ENCODE results near the gene PSD2. TPM values are rescaled to one million over a fixed set of nuclear protein-coding genes. Genes with fewer than 3 reads are reported as not detected.

The PSD2 gene
- polyA plus RNA-seq, 2 donors, result 0.02 to 0.04 TPM

- H3K9me3 ChIP-seq (ENCODE audit: control insufficient read depth in 2 of 2, insufficient read depth in 1 of 2, low read depth in 1 of 2, low read length in 1 of 2), result no peaks in the 10 kb centered on the region
- no peak overlapping the region for H3K4me3 ChIP-seq (ENCODE audit: low read depth in 1 of 2, low read length in 2 of 2)
- H3K36me3 ChIP-seq (ENCODE audit: control insufficient read depth in 2 of 2, insufficient read depth in 2 of 2, low read length in 1 of 2), result no peaks in the 10 kb centered on the region
- peaks cover 0 to 6% of the 10 kb centered on the region in 2 donors for H3K4me1 ChIP-seq (ENCODE audit: control insufficient read depth in 2 of 2, insufficient read depth in 2 of 2, low read length in 1 of 2)
- no peak overlapping the region for H3K27ac ChIP-seq (ENCODE audit: low read depth in 2 of 2, low read length in 1 of 2)
- 73 to 77% methylated on average over 4 of the region's 4 CpGs for WGBS, 2 donors
- H3K27me3 ChIP-seq (ENCODE audit: control insufficient read depth in 1 of 2, insufficient read depth in 2 of 2, low read length in 2 of 2), result no peaks in the 10 kb centered on the region
These were observed 92.8 kb downstream of the PSD2 start for GRCh38 chr5:139888370-139888769.

GRCh38 chr5:139889410-139889809, 93.8 kb downstream of the PSD2 start:
- no peaks in the 10 kb centered on the region for H3K36me3 ChIP-seq (ENCODE audit: control insufficient read depth in 2 of 2, insufficient read depth in 2 of 2, low read length in 1 of 2)
- WGBS, 2 donors, result 93 to 96% methylated on average over 2 of the region's 2 CpGs
- no peaks in the 10 kb centered on the region for H3K27me3 ChIP-seq (ENCODE audit: control insufficient read depth in 1 of 2, insufficient read depth in 2 of 2, low read length in 2 of 2)
- H3K27ac ChIP-seq (ENCODE audit: low read depth in 2 of 2, low read length in 1 of 2), result no peak overlapping the region
- H3K9me3 ChIP-seq (ENCODE audit: control insufficient read depth in 2 of 2, insufficient read depth in 1 of 2, low read depth in 1 of 2, low read length in 1 of 2), result no peaks in the 10 kb centered on the region
- no peak overlapping the region for H3K4me3 ChIP-seq (ENCODE audit: low read depth in 1 of 2, low read length in 2 of 2)
- no peaks in the 10 kb centered on the region for H3K4me1 ChIP-seq (ENCODE audit: control insufficient read depth in 2 of 2, insufficient read depth in 2 of 2, low read length in 1 of 2)

- Histone ChIP-seq H3K9me3 (ENCODE audit: control insufficient read depth in 2 of 2, insufficient read depth in 1 of 2, low read depth in 1 of 2, low read length in 1 of 2) (no peaks in the 10 kb centered on the region), H3K36me3 (ENCODE audit: control insufficient read depth in 2 of 2, insufficient read depth in 2 of 2, low read length in 1 of 2) (peaks cover 0 to 3% of the 10 kb centered on the region in 2 donors), H3K4me3 (ENCODE audit: low read depth in 1 of 2, low read length in 2 of 2) (no peak overlapping the region), H3K27me3 (ENCODE audit: control insufficient read depth in 1 of 2, insufficient read depth in 2 of 2, low read length in 2 of 2) (no peaks in the 10 kb centered on the region), H3K27ac (ENCODE audit: low read depth in 2 of 2, low read length in 1 of 2) (no peak overlapping the region), H3K4me1 (ENCODE audit: control insufficient read depth in 2 of 2, insufficient read depth in 2 of 2, low read length in 1 of 2) (peaks cover 2 to 5% of the 10 kb centered on the region in 2 donors)
- WGBS, 2 donors, result 81 to 90% methylated on average over 9 of the region's 9 CpGs
These were observed 98.3 kb downstream of the PSD2 start for GRCh38 chr5:139893873-139894272.

Other genes starting within 250 kb of the PSD2 start
- 10 to 100 TPM; 43.4 to 76.9 TPM for gene UBE2D2, start 234.5 kb upstream of the PSD2 start, polyA plus RNA-seq
- 10 to 100 TPM; 21.9 to 27.8 TPM for gene CXXC5, start 147.5 kb upstream of the PSD2 start, polyA plus RNA-seq
- 1 to 10 TPM; 1.7 to 1.8 TPM for gene NRG2, start 247.5 kb downstream of the PSD2 start, polyA plus RNA-seq